Activated gamma-delta T cell treated with anti-CD3 and anti-CD28 coated beads, Interleukin-2, amount 50 U/mL, for 16 hours (primary cell): ENCODE data around the gene NCAPG2.
"Not testable (repeated sequence)": the region's sequence is repeated elsewhere in the genome, so short reads cannot be mapped to it uniquely, and the experiment has no call there.

Experiments
- DNase-seq: peaks from one replicate; pipeline ENCODE4 v3.0.0-alpha.2; 2020; ENCODE audit warnings: low read depth

The NCAPG2 gene

GRCh38 chr7:158666966-158667678, 37.5 kb downstream of the NCAPG2 start:
- not testable (repeated sequence) for DNase-seq

DNA sequence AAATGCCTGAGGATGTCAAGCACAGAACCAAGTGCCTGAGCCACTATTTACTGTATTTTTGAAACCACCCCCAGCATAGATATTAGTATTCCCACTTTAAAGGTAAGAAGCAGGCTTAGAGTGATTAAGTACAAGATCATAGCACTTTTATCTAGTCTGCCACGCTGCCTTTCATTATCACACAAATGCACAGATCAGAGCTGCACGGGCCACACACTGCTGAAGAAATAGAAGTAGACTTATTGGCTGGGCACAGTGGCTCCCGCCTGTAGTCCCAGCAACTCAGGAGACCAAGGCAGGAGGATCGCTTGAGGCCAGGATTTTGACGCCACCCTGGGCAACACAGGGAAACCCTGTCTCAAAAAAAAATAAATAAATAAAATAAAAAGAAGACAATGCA, 38.2 kb downstream of the NCAPG2 start:
- no peak for DNase-seq

DNA sequence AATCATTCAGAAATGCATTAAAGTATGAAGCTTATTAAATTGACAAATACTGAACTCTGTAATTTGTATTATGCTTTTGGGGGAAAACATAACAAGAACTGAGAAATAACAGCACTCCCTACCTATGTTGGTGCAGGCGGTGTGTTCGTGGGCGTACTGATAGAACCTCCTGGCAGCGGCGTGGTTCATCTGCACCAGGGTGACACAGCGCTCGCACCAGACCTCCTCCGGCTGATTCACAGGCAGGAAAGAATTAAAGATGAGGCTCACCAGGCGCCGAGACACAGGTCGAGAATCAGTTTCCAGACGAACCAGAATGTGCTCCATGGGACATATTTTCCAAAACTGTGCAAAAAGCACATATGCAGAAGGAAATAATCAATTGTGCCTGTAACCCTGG, 40.2 kb downstream of the NCAPG2 start:
- no peak for DNase-seq

DNA sequence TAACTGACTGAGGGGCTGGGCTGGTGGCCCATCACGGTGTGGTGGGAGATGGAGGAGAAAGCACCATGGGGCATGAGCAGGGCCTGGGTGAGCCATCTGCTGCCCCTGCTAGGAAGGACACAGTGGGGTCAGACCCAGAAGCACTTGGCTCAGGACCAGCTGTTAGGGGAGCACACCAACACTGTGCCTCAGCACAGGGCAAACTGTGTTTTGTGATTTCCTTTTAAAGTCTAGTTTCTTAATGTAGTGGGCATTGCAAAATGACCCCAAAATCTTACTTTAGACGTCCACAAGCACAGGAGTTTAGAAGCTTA, 41.2 kb downstream of the NCAPG2 start:
- DNase-seq = no peak

- no peak for DNase-seq
Measured at GRCh38 chr7:158662610-158663427, 41.8 kb downstream of the NCAPG2 start.

GRCh38 chr7:158658475-158658874, 46.1 kb downstream of the NCAPG2 start:
- DNase-seq = no peak

GRCh38 chr7:158657189-158657746, 47.3 kb downstream of the NCAPG2 start:
- no peak for DNase-seq

GRCh38 chr7:158655931-158656441, 48.6 kb downstream of the NCAPG2 start:
- no peak for DNase-seq

GRCh38 chr7:158655507-158655906, 49.1 kb downstream of the NCAPG2 start:
- no peak for DNase-seq

DNA sequence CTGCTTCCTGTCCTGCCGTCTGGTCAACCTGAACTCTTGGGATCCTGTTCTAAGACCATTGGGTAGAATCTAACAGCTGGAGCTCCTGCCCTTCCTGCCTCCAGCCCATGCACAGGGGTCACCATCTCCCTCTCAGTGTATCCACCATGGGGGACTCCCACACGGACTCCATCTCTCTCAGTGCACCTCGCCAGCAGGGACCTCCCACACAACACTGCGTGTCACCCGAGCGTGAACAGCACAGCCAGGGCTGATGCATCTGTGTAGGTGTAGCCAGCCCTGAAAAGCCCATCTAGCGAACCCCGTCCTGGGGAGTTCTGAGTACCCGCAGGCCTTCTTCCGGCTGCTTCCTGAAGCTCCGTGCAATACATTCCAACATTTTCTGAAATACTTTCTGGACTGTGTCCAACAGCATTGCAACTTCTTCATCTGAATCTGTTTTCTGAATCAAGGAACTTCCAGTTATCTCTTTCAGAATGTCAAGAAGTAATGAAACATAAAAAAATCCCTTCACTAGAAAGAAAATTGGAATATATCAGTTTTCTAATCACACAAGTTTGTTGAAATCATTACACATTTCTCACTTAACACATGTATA, 52.5 kb downstream of the NCAPG2 start:
- DNase-seq = no peak

- DNase-seq = no peak
Measured at GRCh38 chr7:158650821-158651225, 53.8 kb downstream of the NCAPG2 start.

DNA sequence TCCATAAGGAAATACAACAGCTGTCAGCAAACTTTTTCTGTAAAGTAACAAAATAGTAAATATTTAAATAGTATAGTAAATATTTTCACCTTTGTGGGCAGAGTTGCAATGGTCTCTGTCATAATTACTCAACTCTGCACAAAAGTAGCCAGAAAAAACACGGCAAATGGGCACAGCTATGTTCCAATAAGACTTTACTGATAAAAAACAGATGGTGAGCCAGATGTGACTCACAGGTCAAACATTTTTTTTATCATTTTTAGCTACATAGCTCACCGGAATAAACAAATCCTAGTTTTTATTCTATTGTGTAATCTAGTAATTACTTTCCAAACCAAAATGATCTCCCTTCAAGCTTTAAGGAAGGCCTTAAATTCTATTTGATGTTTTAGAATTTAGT, 55.3 kb downstream of the NCAPG2 start:
- DNase-seq = no peak

- DNase-seq = no peak
Measured at GRCh38 chr7:158648787-158649186, 55.8 kb downstream of the NCAPG2 start.

- no peak for DNase-seq
Measured at GRCh38 chr7:158648168-158648567, 56.4 kb downstream of the NCAPG2 start.

GRCh38 chr7:158647475-158647792, 57.2 kb downstream of the NCAPG2 start:
- DNase-seq = no peak

GRCh38 chr7:158646766-158647474, 57.7 kb downstream of the NCAPG2 start:
- no peak for DNase-seq

DNA sequence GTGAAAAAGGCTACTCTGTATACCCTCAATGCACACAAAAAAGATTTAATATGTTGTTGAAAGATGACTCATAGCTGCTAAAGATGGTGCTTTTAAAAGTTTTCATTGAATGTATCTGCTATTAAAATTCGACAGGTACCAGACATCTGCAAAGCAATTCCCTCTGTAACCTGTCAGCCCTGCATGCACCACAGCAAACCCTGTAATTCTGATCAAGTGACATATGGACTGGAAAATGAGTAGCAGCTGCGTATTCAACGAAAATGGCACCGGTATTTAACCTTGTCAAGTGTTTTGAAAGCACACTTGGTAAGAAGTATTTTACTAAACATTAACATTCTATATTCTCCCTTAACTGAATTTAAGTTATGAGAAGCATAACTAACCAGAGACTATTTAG, 58.8 kb downstream of the NCAPG2 start:
- no peak for DNase-seq

GRCh38 chr7:158642149-158642548, 62.5 kb downstream of the NCAPG2 start:
- DNase-seq = no peak

- DNase-seq = no peak
Measured at GRCh38 chr7:158638001-158638400, 66.6 kb downstream of the NCAPG2 start.

DNA sequence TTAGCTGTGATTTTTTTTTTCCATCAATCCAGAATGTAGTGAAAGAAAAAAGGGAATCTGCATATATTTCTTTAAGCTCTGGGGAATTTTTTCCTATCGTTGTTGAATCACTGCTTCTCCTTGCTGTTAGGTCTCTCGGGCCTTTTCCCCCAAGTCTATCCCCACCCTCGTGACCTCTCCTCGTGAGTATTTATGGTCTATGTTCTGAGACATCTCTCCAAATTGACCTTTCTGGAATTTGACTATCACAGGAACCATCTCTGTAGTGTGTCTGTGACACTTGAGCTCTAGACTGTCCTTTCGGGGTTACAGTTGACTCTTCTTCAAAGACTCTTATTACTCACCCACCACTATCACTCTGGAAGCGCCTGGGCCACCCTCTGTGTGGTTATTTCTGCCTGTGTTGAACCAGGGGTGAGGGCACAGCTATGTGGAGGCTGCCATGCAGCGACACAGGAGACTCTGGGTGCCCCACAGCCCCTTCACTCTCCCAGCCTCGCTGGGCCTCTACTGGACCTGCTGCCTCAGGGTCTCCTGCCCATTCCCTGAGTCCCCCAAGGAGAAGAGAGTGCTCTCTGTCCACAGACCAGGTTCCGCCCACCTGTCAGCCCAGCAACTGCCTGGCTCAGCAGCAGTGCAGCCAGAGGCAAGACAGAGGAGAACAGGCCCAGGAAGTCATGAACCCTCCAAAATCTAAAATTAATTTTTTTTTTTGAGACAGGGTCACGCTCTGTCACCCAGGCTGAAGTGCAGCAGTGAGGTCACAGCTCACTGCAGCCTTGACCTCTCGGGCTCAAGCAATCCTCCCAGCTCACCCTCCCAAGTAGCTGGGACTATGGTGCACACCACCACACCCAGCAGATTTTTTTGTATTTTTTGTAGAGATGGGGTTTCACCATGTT, 71.3 kb downstream of the NCAPG2 start:
- no peak for DNase-seq

- no peak for DNase-seq
Measured at GRCh38 chr7:158631574-158632195, 72.9 kb downstream of the NCAPG2 start.
